Panc1 (cell line): ENCODE data around the gene NFKB2. TPM values are rescaled to one million over a fixed set of nuclear protein-coding genes. Genes with fewer than 3 reads are reported as not detected.
A peak's percentile ranks its signal among the peaks of the same experiment; 100 is the strongest.

Experiments
- ATAC-seq: fragments of 200-7000 bp; cut with Tn5 transposase; 2 replicates; pipeline ENCODE4 v1.9.1; 2020; ENCODE audit warnings: mild to moderate bottlenecking, moderate library complexity
- BruUV-seq: library from RNA; stranded (reverse); fragments of 400-500 nt; replicated peaks from 2 replicates; lab custom pipeline; 2021; lab: Mats Ljungman, UMichigan
- CTCF ChIA-PET: fragments of 300-600 bp; sonication (Branson Sonifier 250); formaldehyde crosslinking; loops from one replicate; lab custom pipeline; 2022; ENCODE audit warnings: antibody characterized with exemption; lab: Charles Lee
- POLR2A ChIA-PET: fragments of 300-600 bp; sonication (Branson Sonifier 250); formaldehyde crosslinking; loops from one replicate; lab custom pipeline; 2022; ENCODE audit warnings: antibody characterized with exemption; lab: Charles Lee
- DNase-seq: peaks from one replicate; pipeline ENCODE4 v3.0.0-alpha.2; 2010; ENCODE audit warnings: low read depth, low spot score
- H3K27ac ChIP-seq: 2 replicates; pipeline ENCODE4 v1.5.1; 2011; ENCODE audit warnings: mild to moderate bottlenecking, low read length, inconsistent platforms
- H3K27me3 ChIP-seq: fragments of 200-500 bp; sonication (Bioruptor generic); 2 replicates; pipeline ENCODE4 v1.6.0; 2014; ENCODE audit warnings: low read length, inconsistent platforms; ENCODE audit not compliant: control insufficient read depth, insufficient read depth
- H3K36me3 ChIP-seq: fragments of 200-500 bp; sonication (Bioruptor generic); 2 replicates; pipeline ENCODE4 v1.5.1; 2014; ENCODE audit warnings: inconsistent platforms, mild to moderate bottlenecking, low read length, moderate library complexity; ENCODE audit not compliant: control insufficient read depth, insufficient read depth
- H3K4me1 ChIP-seq: 2 replicates; pipeline ENCODE4 v1.5.1; 2011; ENCODE audit warnings: inconsistent platforms, mild to moderate bottlenecking, low read length, moderate library complexity; ENCODE audit not compliant: control insufficient read depth, insufficient read depth
- H3K4me3 ChIP-seq, 2 experiments: 2 replicates each; pipeline ENCODE4 v1.5.1; 2011 to 2012; ENCODE audit warnings: low read depth in 2 of 2, low read length in 2 of 2, mild to moderate bottlenecking in 2 of 2, inconsistent platforms in 1 of 2, moderate library complexity in 1 of 2
- H3K9me3 ChIP-seq: fragments of 200-500 bp; sonication (Bioruptor generic); 2 replicates; pipeline ENCODE4 v1.5.1; 2014; ENCODE audit warnings: low read depth, mild to moderate bottlenecking, inconsistent platforms, low read length, moderate library complexity; ENCODE audit not compliant: control insufficient read depth, insufficient read depth
- CTCF ChIP-seq: fragments of 450-650 bp; IDR thresholded peaks from 2 replicates; pipeline ENCODE4 v1.5.1; 2017; ENCODE audit warnings: mild to moderate bottlenecking
- POLR2AphosphoS5 ChIP-seq: IDR thresholded peaks from 2 replicates; pipeline ENCODE4 v1.6.1; 2012; ENCODE audit warnings: mild to moderate bottlenecking, low read depth, low read length, moderate library complexity
- REST ChIP-seq, 2 experiments: IDR thresholded peaks; 2 replicates each; pipeline ENCODE4 v1.6.1; 2011 to 2012; ENCODE audit warnings: low read depth in 2 of 2, control low read depth in 1 of 2, low read length in 1 of 2, mild to moderate bottlenecking in 1 of 2, moderate library complexity in 1 of 2; ENCODE audit not compliant: insufficient read depth in 1 of 2
- SIN3A ChIP-seq: IDR thresholded peaks from 2 replicates; pipeline ENCODE4 v1.6.1; 2012; ENCODE audit warnings: low read depth, mild to moderate bottlenecking, low read length, moderate library complexity, borderline replicate concordance; ENCODE audit not compliant: insufficient read depth
- TCF7L2 ChIP-seq: IDR thresholded peaks from 2 replicates; pipeline ENCODE4 v1.6.1; 2011; ENCODE audit warnings: mild to moderate bottlenecking, low read depth, low read length, inconsistent platforms
- in situ Hi-C: cut with HindIII; loops from 2 replicates; pipeline ENCODE4 v1.10.0; 2016; ENCODE audit warnings: low sequenced_read_pairs, low pct_unique_long_range_greater_than_20kb
- intact Hi-C: fragments of 100-400 bp; cut with micrococcal nuclease; formaldehyde crosslinking; loops from one replicate; pipeline ENCODE4 v1.10.0; 2022; ENCODE audit not compliant: unreplicated experiment
- total RNA-seq: library from RNA; stranded (reverse); gene quantifications from one replicate; pipeline ENCODE4 v1.2.1, GENCODE V29; 2021; ENCODE audit not compliant: unreplicated experiment

Gene NFKB2
- total RNA-seq, 1 experiment from 2014 or later, result 105 TPM

- H3K4me3 ChIP-seq, result peak overlapping the region; percentile 53 to 56
- CTCF ChIA-PET, result no interaction called here
Measured at GRCh38 chr10:102408131-102408727, 12.7 kb downstream of the NFKB2 start.

More at GRCh38 chr10:102408131-102408727, 12.7 kb downstream of the NFKB2 start:
- Histone ChIP-seq H3K9me3 (no peaks in the 10 kb centered on the region), H3K27me3 (0 out of 2 replicates have a peak, but pooled peaks cover 2% of the 10 kb centered on the region), H3K36me3 (no peaks in the 10 kb centered on the region; the same call in 1 of the 2 replicates), H3K4me1 (peaks cover 8% of the 10 kb centered on the region), H3K27ac (no peak overlapping the region)
- ATAC-seq (no peak), DNase-seq (no peak)
- POLR2A ChIA-PET, result no interaction called here
- in situ Hi-C loops (no loop called here), intact Hi-C loops (no loop called here)
- no TSS peak for BruUV-seq
- TF ChIP-seq TCF7L2 (no peak), CTCF (no peak), REST (IDR thresholded peaks at IDR 0.05; ENCODE audit: insufficient read depth in 1 of 2, low read depth in 2 of 2, low read length in 1 of 2) (no peak), POLR2AphosphoS5 (no peak), SIN3A (no peak)
